ENCODE data around the gene MILR1.

MILR1 gene

GRCh38 chr17:64504769-64505339 lies 55.9 kb downstream of the MILR1 start:
- no peak for DNase-seq

GRCh38 chr17:64505340-64506200 lies 56.7 kb downstream of the MILR1 start:
- peak; percentile 91 for DNase-seq

- peak; percentile 98 for DNase-seq
These were observed 57.3 kb downstream of the MILR1 start, which contains the start of gene DDX5 for GRCh38 chr17:64506201-64506575. TSS of gene DDX5 (minus strand) at chr17:64506289. CDS start at chr17:64506119, 170 bp downstream.

GRCh38 chr17:64506576-64507412 lies 57.9 kb downstream of the MILR1 start, which contains the start of gene CEP95:
TSS of gene CEP95 (plus strand) at chr17:64506977. CDS start at chr17:64507098, 121 bp downstream.
- peak; percentile 96 for DNase-seq

- peak; percentile 70 for DNase-seq
These were observed 58.5 kb downstream of the MILR1 start for GRCh38 chr17:64507413-64507782.

- DNase-seq: no peak
These were observed 59.8 kb downstream of the MILR1 start for GRCh38 chr17:64508683-64509082.

GRCh38 chr17:64509179-64509578 lies 60.3 kb downstream of the MILR1 start:
- DNase-seq: no peak

GRCh38 chr17:64515419-64515818 lies 66.5 kb downstream of the MILR1 start:
- no peak for DNase-seq

GRCh38 chr17:64515829-64516228 lies 66.9 kb downstream of the MILR1 start:
- DNase-seq: no peak

Data from activated CD4-positive, alpha-beta T cell treated with anti-CD3 and anti-CD28 coated beads, Interleukin-2, Interleukin-6, amounts not matched to agents 100 ng/mL and 50 ng/mL, durations not matched to agents 16 hours and 8 hours (primary cell).